NCI-H187 treated with DMSO at 0.1 percent for 48 hours (cell line): ENCODE measurements around the gene NAA30.
"Not testable (repeated sequence)": the region's sequence is repeated elsewhere in the genome, so short reads cannot be mapped to it uniquely, and the experiment has no call there.

Experiments used
- DNase-seq: peaks from one replicate; lab custom pipeline; 2025; lab: John Stamatoyannopoulos, UW

Gene NAA30

GRCh38 chr14:57390037-57390805 is at the start of gene NAA30:
Gene NAA30, plus strand, starts transcription at chr14:57390586. Its CDS starts 372 bp downstream, at chr14:57390958.
- peak; percentile 85 for DNase-seq

GRCh38 chr14:57343545-57344297 is 46.7 kb upstream of the NAA30 start:
- not testable (repeated sequence) for DNase-seq

GRCh38 chr14:57345106-57345505 is 45.3 kb upstream of the NAA30 start:
- DNase-seq, result no peak

DNA sequence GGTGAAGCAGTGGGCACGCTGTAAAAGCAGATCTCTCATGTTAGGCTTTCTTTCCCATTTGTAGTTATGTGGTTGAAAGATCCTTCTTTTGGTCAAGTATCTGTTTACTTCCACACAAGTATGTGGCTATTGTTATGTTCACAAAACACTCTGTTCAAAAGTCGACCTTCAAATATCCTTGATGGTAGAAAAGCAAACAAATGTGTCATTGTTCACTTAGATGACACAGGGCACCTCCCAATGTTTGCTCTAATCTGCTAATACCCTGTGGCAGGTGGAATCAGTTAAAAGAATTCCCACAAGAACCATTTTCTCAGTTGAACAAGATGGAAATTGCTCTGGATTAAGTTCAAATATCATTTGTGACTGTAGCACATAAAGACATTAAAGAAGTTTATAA is 43.6 kb upstream of the NAA30 start:
- peak; percentile 53 for DNase-seq

DNA sequence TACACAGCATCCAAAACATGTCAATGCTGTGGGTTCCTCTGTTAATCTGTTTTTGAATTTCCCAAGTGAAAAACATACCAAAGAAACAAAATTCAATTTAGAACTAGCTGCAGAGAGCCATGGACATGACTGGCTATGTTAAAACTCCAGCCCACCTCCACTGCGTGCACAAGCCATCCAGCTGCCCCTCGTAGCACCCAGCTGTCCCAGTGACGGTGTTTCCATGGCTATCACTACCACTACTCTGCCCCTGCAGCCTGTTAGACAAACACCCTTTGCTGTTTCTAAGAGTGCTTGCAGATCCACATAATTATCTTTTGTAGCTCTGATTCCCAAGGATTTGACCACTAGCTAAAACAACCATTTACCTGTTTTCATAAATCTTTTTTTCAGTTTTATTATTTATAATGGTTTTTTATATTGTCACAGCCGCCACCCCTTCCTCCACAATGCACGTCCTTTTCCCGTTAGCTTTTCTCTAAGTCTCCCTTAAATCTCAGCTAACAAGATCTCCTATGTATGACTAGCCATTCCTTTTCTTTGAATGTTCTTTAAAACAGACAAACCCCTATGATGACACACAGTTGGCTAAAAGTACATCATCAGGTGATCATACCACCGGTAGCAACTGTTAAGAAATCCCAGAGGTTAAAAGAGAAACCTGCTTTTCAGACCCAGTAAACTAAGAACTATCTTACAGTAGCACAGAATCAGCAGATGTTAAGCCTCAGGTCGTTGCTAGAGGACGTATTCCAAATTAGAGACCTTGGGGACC is 37.8 kb upstream of the NAA30 start:
- DNase-seq, result no peak

GRCh38 chr14:57355081-57355800 is 35.1 kb upstream of the NAA30 start:
- no peak for DNase-seq

GRCh38 chr14:57362361-57362760 is 28.0 kb upstream of the NAA30 start:
- DNase-seq, result no peak

DNA sequence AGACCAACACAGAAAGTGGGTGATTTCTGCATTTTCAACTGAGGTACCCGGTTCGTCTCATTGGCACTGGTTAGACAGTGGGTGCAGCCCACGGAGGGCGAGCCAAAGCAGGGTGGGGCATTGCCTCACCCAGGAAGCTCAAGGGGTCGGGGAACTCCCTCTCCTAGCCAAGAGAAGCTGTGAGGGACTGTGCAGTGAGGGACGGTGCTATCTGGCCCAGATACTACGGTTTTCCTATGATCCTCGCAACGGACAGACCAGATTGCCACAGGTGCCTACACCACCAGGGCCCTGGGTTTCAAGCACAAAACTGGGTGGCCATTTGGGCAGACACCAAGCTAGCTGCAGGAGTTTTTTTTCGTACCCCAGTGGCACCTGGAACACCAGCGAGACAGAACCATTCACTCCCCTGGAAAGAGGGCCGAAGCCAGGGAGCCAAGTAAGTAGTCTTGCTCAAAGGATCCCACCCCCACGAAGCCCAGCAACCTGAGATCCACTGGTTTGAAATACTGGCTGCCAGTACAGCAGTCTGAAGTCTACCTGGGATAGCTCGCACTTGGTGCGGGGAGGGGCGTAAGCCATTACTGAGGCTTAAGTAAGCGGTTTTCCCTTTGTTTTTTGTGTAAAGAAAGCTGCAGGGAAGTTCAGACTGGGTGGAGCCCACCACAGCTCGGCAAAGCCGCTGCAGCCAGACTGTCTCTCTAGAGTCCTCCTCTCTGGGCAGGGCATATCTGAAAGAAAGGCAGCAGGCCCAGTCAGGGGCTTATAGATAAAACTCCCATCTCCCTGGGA is 25.5 kb upstream of the NAA30 start:
- no peak for DNase-seq

- not testable (repeated sequence) for DNase-seq
These were observed 20.2 kb upstream of the NAA30 start for GRCh38 chr14:57370187-57370586.

- DNase-seq, result no peak
These were observed 19.4 kb upstream of the NAA30 start for GRCh38 chr14:57371013-57371412.

DNA sequence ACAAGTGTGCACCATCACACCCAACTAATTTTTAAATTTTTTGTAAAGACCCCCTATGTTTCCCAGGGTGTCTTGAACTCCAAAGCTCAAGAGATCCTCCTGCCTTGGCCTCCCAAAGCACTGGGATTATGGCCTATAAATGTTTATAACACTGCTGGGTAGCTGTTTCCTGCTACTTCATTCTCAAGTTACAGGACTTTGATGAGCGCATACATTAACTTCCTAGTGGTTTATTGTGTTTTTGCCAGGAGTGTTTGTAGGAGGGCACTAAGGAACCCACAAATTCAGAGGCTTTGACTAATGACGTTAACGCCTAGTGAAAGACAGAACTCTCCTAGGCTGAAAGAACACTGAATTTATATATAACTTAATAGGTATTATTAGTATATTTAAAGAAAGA is 15.2 kb upstream of the NAA30 start:
- DNase-seq, result no peak

DNA sequence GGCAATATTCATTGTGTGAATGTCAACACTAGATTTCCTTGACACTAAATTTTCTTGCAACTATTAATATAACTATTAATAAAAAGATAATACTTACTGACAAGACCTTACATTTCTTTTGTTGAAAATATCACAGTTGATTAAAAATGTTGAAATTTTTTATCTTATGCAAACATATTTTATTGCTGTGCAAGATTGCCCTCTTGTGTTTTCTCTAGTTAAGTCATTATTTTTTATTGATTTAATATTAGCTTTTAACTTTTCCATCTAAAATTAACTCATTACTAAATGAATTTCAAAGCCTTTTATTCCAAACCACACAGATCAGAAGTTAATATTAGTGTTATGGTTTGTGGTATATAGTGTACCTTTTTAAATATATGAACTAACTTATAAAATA is 11.7 kb upstream of the NAA30 start:
- DNase-seq, result no peak

- DNase-seq, result no peak
These were observed 9.5 kb upstream of the NAA30 start for GRCh38 chr14:57380935-57381334.

GRCh38 chr14:57382283-57382682 is 8.1 kb upstream of the NAA30 start:
- no peak for DNase-seq

DNA sequence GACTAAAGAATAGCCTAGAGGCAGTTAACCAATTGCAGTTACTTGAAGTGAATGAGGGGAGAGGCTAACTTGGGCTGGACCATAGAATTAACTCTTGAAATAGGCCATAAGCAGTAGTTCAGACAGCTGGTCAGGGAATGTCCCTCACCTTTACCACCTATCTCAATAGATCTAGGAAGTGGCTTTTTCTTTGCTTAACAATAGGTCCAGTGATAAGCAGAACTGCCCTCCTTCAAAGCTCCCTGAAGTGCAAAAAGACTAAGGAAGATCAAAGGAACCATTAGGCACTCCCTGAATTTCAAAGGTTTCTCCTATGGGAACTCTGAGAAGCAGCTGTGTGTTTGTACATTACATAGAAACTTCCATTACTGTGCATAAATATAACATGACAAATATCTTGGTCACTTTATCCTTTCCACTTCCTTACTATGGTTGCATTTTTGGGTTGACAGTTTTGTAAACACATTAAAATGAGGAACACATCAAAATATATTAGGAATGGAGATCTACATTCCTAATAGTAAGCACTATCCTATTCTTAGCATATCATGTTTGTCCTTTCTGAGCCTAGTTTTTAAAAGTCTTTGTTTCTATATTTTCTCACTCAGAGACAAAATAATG is 7.2 kb upstream of the NAA30 start:
- no peak for DNase-seq

GRCh38 chr14:57388067-57388466 is 2.3 kb upstream of the NAA30 start:
- no peak for DNase-seq

DNA sequence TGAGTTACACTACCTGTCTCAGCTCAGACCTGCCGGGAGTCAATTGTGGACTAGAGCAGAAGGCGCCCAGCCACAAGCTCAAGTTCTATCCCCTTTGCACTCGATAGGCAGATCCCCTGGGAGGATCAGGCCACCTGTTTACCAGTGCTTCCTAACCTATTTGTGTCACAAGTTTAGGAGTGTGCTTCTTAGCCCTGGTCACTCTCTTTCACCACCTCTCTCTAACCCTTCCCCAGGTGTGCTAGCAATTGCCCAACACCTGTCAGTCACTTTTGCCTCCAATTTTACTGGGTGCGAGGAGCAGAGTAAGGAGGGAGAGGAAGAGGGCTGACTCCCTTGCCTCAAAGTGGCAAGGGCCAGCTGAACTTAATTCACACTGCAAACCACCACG is 745 bp upstream of the NAA30 start:
- no peak for DNase-seq

DNA sequence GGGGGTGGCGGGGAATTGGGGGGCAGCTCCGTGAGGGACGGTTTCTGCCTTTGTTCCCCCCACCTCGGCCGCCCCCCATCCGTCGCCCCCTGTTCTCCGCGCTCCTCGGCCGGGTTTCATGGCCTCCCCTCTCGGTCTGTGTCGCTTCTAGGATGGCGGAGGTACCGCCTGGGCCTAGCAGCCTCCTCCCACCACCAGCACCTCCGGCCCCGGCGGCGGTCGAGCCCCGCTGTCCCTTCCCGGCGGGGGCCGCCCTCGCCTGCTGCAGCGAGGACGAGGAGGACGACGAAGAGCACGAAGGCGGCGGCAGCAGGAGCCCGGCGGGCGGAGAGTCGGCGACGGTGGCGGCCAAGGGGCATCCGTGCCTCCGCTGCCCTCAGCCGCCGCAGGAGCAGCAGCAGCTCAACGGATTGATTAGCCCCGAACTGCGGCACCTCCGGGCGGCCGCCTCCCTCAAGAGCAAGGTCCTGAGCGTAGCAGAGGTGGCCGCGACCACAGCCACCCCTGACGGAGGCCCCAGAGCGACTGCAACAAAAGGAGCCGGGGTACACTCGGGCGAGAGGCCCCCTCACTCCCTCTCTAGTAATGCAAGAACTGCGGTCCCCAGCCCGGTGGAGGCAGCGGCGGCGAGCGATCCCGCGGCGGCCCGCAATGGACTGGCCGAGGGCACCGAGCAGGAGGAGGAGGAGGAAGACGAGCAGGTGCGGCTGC is 575 bp downstream of the NAA30 start:
- no peak for DNase-seq

GRCh38 chr14:57391517-57392195 is 1.3 kb downstream of the NAA30 start:
- no peak for DNase-seq

DNA sequence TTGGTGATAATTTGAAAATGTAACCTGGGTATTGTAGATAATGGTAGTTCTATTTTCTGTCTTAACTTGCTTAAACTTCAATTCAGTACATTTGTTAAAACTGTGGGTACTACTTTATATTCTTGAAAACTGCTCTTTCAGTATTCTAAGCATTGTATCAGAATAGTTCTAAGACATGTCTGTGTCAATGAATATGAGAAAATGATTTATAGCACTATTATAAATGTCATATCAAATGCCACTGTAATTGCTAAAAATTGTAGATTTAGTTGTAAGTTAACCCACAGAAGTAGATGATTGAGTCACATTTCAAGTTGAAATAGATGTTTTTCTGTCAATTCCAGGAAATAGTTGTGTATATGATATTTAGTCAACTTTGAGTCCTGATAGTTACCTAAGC is 2.4 kb downstream of the NAA30 start:
- DNase-seq, result no peak
